ENCODE data around the gene BAZ2B. TPM values are rescaled to one million over a fixed set of nuclear protein-coding genes. Genes with fewer than 3 reads are reported as not detected.
"Not testable (repeated sequence)": the region's sequence is repeated elsewhere in the genome, so short reads cannot be mapped to it uniquely, and the experiment has no call there.

Gene BAZ2B
- total RNA-seq, 1 donor from 2014 or later = 55.6 TPM

- DNase-seq (ENCODE audit: low spot score) = no peak
Measured at GRCh38 chr2:159538801-159539200, 77.5 kb downstream of the BAZ2B start.

DNA sequence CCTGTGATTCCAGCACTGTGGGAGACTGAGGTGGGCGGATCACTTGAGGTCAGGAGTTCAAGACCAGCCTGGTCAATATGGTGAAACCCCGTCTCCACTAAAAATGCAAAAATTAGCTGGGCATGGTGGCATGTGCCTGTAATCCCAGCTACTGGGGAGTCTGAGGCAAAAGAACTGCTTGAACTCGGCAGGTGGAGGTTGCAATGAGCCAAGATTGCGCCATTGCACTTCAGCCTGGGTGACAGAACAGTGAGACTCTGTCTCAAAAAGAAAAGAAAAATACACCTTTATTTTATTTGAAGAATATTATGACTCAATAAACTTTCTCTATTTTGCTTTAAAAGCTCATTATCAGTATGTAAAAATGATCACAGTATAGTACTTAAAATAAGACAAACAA lies 81.1 kb downstream of the BAZ2B start:
- not testable (repeated sequence) for DNase-seq (ENCODE audit: low spot score)

DNA sequence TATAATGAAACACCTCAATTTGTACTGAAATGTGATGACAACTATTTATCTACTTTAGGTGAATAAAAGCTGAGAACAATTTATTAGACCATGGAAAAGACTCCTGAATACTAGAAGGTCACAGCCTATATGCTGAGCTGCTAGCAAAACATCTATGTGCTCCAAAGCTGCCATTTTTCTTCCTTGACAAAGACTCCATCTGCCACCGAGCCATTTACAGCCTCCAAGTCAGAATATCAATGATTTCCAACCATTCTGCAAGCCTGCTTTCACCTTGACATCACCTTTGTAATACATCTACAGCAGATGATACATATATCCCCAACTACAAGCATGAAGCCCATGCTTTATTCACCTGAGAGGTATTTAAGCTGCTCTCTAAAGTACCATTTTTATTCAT lies 84.9 kb downstream of the BAZ2B start:
- DNase-seq (ENCODE audit: low spot score) = no peak

GRCh38 chr2:159526433-159526832 lies 89.9 kb downstream of the BAZ2B start:
- DNase-seq (ENCODE audit: low spot score) = no peak

DNA sequence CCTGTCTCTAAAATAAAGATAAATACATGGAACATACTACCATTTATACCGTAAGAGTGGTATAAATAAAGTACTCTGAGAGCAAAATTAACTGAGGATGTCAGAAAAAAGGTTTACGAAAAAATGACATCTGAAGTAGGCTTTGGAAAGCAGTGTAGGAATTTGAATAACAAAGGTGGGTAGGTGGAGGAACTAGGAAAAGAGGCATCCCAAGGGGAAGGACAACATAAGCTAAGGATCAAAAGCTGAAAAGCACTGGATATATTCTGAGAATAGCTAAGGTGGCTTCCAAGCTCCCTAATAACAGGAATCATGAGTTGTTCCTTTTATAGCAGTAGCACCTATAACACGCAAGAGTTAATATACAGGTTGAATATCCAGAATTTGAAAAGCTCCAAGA lies 91.3 kb downstream of the BAZ2B start:
- DNase-seq (ENCODE audit: low spot score) = no peak

DNA sequence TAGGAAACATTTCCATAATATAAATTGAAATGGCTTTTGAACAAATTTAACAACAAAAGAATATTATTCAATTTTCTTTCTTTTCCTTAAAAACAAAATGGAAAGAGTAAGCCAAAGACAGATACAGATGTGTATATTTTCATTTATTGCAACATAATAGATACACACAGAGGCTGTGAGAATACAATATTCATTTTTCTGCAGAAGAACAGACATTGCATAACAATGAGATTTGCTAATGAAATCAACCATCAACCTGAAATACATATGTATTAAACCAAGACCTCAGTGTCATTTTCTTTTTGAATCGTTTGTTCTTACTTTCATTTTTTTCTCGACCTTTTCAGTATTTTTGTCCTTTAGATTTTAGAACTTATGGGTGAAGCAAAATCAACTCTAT lies 95.1 kb downstream of the BAZ2B start:
- no peak for DNase-seq (ENCODE audit: low spot score)

GRCh38 chr2:159518321-159519005 lies 97.9 kb downstream of the BAZ2B start:
- no peak for DNase-seq (ENCODE audit: low spot score)

- no peak for DNase-seq (ENCODE audit: low spot score)
Measured at GRCh38 chr2:159516241-159516758, 100.0 kb downstream of the BAZ2B start.

DNA sequence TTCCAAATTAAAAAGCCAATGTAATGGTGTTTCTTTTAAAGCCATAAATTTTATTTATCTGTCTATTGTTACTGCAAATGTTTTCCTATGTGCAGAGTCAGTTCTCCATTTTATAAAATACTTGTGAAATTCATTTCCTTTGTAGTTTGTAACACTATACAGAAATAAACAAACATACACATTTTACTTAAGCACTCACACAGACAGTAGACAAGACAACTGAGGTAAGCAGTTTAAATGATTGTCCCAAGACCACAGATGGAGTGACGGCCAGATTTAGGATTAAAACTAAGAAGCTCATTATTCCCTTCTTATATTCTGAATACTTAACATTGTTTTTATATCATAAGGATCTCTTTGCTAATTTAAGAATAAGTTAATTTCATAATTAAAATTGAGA lies 100.9 kb downstream of the BAZ2B start:
- no peak for DNase-seq (ENCODE audit: low spot score)

GRCh38 chr2:159513745-159514144 lies 102.6 kb downstream of the BAZ2B start:
- no peak for DNase-seq (ENCODE audit: low spot score)

DNA sequence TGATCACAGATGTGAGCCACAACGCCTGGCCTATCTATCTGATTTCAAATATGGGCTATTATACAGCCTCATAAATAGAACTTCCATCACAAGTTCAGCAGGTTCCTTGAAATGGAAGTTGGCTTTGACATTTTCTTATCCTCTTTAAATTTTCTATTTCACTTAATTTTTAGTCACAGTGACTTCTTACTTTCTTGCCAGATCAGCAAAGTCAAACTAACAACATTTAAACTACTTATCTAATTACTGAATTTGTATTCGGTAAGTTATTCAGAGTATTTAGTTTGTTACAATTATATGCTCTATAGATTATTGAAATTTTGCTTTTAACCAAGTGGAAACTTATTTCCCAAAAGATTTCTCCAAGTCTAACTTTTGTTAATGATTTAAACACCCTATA lies 108.2 kb downstream of the BAZ2B start:
- no peak for DNase-seq (ENCODE audit: low spot score)

DNA sequence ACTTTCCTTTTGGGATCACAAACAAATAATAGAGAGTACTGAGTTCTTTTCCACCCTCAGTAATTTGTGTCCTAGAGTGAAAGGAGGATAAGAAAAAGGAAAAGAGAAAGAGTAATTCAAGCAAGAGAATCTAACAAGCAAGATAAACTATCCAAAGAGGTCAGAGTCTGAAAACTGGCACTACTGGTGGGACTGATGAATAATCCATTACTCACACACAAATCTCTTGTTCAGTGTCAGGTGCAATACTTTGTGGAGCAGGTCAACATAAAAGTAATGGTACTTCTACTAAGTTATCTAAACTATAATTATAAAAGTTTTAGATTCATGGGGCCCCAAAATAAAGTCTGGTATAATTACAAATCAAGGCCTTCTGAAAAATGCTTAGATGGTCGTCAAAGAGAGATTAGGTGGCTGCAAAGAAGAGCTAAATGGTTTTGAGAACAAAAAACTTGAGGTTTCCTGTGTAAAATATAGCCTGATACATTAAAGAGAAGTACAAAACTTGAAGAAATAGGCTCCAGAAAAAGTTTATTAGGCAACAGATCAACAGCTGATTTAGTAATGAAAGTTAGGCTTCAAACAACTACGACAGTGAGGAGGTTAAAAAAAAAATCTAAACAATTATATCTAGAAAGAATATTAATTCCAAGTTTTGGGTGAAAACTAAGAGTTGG lies 109.4 kb downstream of the BAZ2B start:
- no peak for DNase-seq (ENCODE audit: low spot score)

GRCh38 chr2:159506202-159506601 lies 110.1 kb downstream of the BAZ2B start:
- DNase-seq (ENCODE audit: low spot score) = no peak

- no peak for DNase-seq (ENCODE audit: low spot score)
Measured at GRCh38 chr2:159505196-159505595, 111.2 kb downstream of the BAZ2B start.

DNA sequence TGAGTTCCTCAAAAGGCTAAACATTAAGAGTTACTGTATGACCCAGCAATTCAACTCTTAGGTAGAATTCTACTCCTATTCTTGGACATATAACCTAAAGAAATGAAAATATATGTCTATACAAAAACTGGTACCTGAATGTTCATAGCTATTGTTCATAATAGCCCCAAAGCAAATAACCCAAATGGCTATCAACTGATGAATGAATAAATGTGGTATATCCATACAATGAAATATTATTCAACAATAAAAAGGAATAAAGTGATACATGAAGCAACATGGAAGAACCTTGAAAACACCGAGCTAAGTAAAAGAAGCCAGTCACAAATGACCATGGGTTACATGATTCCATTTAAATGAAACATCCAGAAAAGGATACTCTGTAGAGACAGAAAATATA lies 114.6 kb downstream of the BAZ2B start:
- no peak for DNase-seq (ENCODE audit: low spot score)

DNA sequence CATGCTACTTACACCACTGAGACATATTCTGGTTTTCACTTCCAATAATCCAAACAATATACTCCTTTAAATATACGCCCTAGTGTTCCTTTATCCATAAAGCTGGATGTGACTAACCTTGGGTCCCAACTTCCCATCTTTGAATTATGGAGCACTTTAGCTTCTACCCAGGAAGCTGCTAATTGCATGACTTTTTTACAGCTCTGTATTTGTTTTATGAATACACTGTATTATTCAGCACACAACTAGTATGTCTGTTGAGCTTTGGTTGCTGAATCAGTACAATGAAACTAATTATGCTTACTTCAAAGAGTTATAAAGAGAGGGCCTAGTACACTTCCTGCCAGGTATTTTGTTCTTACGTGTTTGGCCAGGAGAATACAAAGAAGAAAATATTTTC lies 118.5 kb downstream of the BAZ2B start:
- DNase-seq (ENCODE audit: low spot score) = no peak

DNA sequence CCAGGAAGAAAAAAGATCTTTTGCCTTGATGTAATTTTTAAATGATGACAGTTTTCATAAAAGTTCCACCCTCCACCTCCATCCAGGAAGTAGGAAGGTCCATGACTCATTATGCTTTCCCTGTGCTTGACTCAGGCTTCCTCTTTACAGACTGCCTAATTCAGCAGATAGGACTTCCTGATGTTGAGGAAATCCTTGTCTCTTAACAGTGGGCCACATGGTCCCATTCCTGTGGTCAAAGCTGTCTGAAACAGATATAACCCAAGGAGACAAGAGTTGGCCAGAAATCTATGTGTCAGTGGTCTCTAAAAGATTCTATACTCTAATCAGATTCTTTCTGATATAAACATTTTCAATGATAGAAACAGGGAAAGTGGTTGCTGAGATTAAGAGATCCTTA lies 119.1 kb downstream of the BAZ2B start:
- no peak for DNase-seq (ENCODE audit: low spot score)

- DNase-seq (ENCODE audit: low spot score) = no peak
Measured at GRCh38 chr2:159489476-159489875, 126.9 kb downstream of the BAZ2B start.

GRCh38 chr2:159484532-159484931 lies 131.8 kb downstream of the BAZ2B start:
- no peak for DNase-seq (ENCODE audit: low spot score)

GRCh38 chr2:159476329-159476728 lies 140.0 kb downstream of the BAZ2B start:
- no peak for DNase-seq (ENCODE audit: low spot score)

GRCh38 chr2:159475793-159476192 lies 140.6 kb downstream of the BAZ2B start:
- no peak for DNase-seq (ENCODE audit: low spot score)

GRCh38 chr2:159471340-159471739 lies 145.0 kb downstream of the BAZ2B start:
- no peak for DNase-seq (ENCODE audit: low spot score)

GRCh38 chr2:159468257-159468656 lies 148.1 kb downstream of the BAZ2B start:
- no peak for DNase-seq (ENCODE audit: low spot score)

Data from mesenteric fat pad (tissue), 1 donor.